ENCODE measurements around the gene ADAMTS12. TPM values are rescaled to one million over a fixed set of nuclear protein-coding genes. Genes with fewer than 3 reads are reported as not detected.

ADAMTS12 gene
- total RNA-seq, 2 experiments from 2014 or later = not detected

- ATAC-seq (no peak), DNase-seq (no peak)
- no peak overlapping the region for H3K27ac Mint-ChIP-seq
- intact Hi-C loops (cut with micrococcal nuclease) = no loop called here
- H3K36me3 Mint-ChIP-seq (ENCODE audit: low read depth) = no peaks in the 10 kb centered on the region
- no peaks in the 10 kb centered on the region for H3K27me3 Mint-ChIP-seq
- ChIA-PET POLR2A (interaction anchor here (0.7 kb wide), 1 partner anchor 40 kb away, joined by 3 read pairs; no protein-coding TSS in a partner anchor), CTCF (no interaction called here)
- H3K9me3 Mint-ChIP-seq = no peaks in the 10 kb centered on the region
- H3K4me3 Mint-ChIP-seq = no peak overlapping the region
- no peak for TF ChIP-seq CTCF (IDR thresholded peaks at IDR 0.05)
- H3K4me1 Mint-ChIP-seq (ENCODE audit: low read depth) = no peaks in the 10 kb centered on the region
These were observed 390.5 kb downstream of the ADAMTS12 start for GRCh38 chr5:33501260-33501659.

- no peak overlapping the region for H3K27ac Mint-ChIP-seq
- intact Hi-C loops (cut with micrococcal nuclease) = no loop called here
- DNase-seq (no peak), ATAC-seq (no peak)
- H3K36me3 Mint-ChIP-seq (ENCODE audit: low read depth) = no peaks in the 10 kb centered on the region
- H3K4me3 Mint-ChIP-seq = no peak overlapping the region
- POLR2A ChIA-PET = no interaction called here
- H3K27me3 Mint-ChIP-seq = no peaks in the 10 kb centered on the region
- no peaks in the 10 kb centered on the region for H3K4me1 Mint-ChIP-seq (ENCODE audit: low read depth)
- CTCF ChIA-PET = no interaction called here
- no peak for TF ChIP-seq CTCF (IDR thresholded peaks at IDR 0.05)
- no peaks in the 10 kb centered on the region for H3K9me3 Mint-ChIP-seq
These were observed 397.3 kb downstream of the ADAMTS12 start for GRCh38 chr5:33494466-33494865.

GRCh38 chr5:33491941-33492340 lies 399.8 kb downstream of the ADAMTS12 start:
- H3K4me1 Mint-ChIP-seq (ENCODE audit: low read depth) = no peaks in the 10 kb centered on the region
- H3K27ac Mint-ChIP-seq = no peak overlapping the region
- H3K9me3 Mint-ChIP-seq = no peaks in the 10 kb centered on the region
- ATAC-seq (no peak), DNase-seq (no peak)
- intact Hi-C loops (cut with micrococcal nuclease) = no loop called here
- ChIA-PET CTCF (no interaction called here), POLR2A (no interaction called here)
- no peak overlapping the region for H3K4me3 Mint-ChIP-seq
- no peaks in the 10 kb centered on the region for H3K27me3 Mint-ChIP-seq
- H3K36me3 Mint-ChIP-seq (ENCODE audit: low read depth) = no peaks in the 10 kb centered on the region
- no peak for TF ChIP-seq CTCF (IDR thresholded peaks at IDR 0.05)

- no peaks in the 10 kb centered on the region for H3K36me3 Mint-ChIP-seq (ENCODE audit: low read depth)
- POLR2A ChIA-PET = no interaction called here
- H3K9me3 Mint-ChIP-seq = no peaks in the 10 kb centered on the region
- H3K27me3 Mint-ChIP-seq = no peaks in the 10 kb centered on the region
- DNase-seq (no peak), ATAC-seq (no peak)
- H3K4me1 Mint-ChIP-seq (ENCODE audit: low read depth) = no peaks in the 10 kb centered on the region
- no peak overlapping the region for H3K27ac Mint-ChIP-seq
- no peak overlapping the region for H3K4me3 Mint-ChIP-seq
- TF ChIP-seq CTCF (IDR thresholded peaks at IDR 0.05) = no peak
- CTCF ChIA-PET = no interaction called here
- intact Hi-C loops (cut with micrococcal nuclease) = no loop called here
These were observed 401.6 kb downstream of the ADAMTS12 start for GRCh38 chr5:33490071-33490665.

- POLR2A ChIA-PET = no interaction called here
- no peaks in the 10 kb centered on the region for H3K4me1 Mint-ChIP-seq (ENCODE audit: low read depth)
- intact Hi-C loops (cut with micrococcal nuclease) = no loop called here
- H3K4me3 Mint-ChIP-seq = no peak overlapping the region
- no peaks in the 10 kb centered on the region for H3K36me3 Mint-ChIP-seq (ENCODE audit: low read depth)
- no peak for ATAC-seq
- H3K9me3 Mint-ChIP-seq = no peaks in the 10 kb centered on the region
- CTCF ChIA-PET = no interaction called here
- H3K27ac Mint-ChIP-seq = no peak overlapping the region
- H3K27me3 Mint-ChIP-seq = no peaks in the 10 kb centered on the region
- TF ChIP-seq CTCF (IDR thresholded peaks at IDR 0.05) = no peak
- no peak for DNase-seq
These were observed 402.2 kb downstream of the ADAMTS12 start for GRCh38 chr5:33489481-33490067.

Measured in activated CD8-positive, alpha-beta T cell treated with anti-CD3 and anti-CD28 coated beads for 36 hours (primary cell).